AG09319 (cell line): ENCODE results near the gene TRERF1.

Source experiments
- DNase-seq: peaks from one replicate; pipeline ENCODE4 v3.0.0-alpha.2; 2010; ENCODE audit warnings: low read depth; ENCODE audit errors: extremely low read depth
- TF ChIP-seq, protein P1 (sequence below): IDR thresholded peaks from 2 replicates; pipeline ENCODE4 v1.5.1; 2011; ENCODE audit warnings: low read depth, mild to moderate bottlenecking, inconsistent platforms, low read length, moderate library complexity

Gene TRERF1

DNA sequence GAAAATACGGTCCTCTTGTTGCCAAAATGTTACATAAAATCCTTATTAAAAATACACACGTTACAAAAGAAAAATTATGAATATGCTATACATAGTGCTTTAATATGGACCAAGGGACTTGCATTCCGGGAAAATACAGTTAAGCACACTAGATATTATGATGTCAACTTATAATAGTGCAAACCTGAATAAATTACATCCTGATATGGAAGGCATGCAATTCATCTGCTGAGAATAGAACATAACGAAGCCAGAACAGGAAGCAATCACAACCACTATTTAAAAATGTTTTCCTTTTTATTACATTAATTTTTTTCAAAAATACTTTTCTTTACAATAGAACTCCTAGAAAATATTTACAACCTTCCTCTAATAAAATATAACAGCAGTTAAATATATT lies 226.3 kb downstream of the TRERF1 start:
- TF ChIP-seq, protein P1, sequence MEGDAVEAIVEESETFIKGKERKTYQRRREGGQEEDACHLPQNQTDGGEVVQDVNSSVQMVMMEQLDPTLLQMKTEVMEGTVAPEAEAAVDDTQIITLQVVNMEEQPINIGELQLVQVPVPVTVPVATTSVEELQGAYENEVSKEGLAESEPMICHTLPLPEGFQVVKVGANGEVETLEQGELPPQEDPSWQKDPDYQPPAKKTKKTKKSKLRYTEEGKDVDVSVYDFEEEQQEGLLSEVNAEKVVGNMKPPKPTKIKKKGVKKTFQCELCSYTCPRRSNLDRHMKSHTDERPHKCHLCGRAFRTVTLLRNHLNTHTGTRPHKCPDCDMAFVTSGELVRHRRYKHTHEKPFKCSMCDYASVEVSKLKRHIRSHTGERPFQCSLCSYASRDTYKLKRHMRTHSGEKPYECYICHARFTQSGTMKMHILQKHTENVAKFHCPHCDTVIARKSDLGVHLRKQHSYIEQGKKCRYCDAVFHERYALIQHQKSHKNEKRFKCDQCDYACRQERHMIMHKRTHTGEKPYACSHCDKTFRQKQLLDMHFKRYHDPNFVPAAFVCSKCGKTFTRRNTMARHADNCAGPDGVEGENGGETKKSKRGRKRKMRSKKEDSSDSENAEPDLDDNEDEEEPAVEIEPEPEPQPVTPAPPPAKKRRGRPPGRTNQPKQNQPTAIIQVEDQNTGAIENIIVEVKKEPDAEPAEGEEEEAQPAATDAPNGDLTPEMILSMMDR, result no peak
- no peak for DNase-seq

GRCh38 chr6:42225029-42225339 lies 226.7 kb downstream of the TRERF1 start:
- no peak for DNase-seq
- TF ChIP-seq, protein P1, result no peak

DNA sequence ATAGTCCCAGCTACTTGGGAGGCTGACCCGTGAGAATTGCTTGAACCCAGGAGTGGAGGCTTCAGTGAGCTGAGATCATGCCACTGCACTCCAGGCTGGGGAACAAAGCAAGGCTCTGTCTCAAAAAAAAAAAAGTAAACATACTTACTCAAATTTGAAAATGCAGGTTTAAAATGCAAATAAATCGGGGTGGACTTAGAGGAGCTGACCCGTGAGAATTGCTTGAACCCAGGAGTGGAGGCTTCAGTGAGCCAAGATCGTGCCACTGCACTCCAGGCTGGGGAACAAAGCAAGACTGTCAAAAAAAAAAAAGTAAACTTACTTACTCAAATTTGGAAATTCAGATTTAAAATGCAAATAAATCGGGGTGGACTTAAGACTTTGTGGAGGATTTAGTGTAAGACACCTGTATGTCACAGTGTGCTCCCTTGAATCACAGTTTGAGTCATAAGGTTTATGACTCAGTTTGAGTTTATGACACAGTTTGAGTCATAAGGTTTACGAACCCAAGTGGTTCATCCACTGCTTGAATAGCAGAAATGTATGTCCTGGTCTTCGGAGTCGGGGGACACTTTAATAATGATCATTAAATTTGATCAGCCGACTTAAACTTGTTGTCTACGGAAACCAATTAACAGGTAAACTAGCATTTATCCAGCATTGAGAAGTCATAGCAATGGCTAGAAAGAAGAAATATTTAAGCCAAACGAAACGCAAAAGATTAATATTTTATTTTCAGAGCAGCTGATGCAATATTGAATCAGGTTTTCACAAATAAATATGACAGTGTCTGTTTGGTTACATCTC lies 227.3 kb downstream of the TRERF1 start:
- TF ChIP-seq, protein P1, result no peak
- DNase-seq, result peak; percentile 8

DNA sequence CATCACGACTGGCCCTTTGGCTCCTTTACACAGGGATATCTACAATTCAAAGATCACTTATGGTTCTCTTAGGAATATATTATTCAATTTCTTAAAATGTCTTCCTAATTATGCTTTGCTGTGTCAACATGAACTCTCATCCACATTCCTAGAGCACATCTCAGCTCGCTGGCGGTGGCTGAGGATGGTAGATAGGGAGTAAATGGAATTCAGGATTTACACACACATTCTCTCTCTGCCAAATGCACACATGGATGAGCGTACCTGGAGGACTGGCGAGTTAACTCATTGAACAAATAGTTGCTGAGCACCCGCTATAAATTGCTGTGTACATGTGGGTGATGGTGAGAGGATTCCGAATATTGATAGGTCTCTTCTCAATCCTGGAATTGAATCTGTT lies 229.3 kb downstream of the TRERF1 start:
- no peak for DNase-seq
- TF ChIP-seq, protein P1, result no peak

- DNase-seq, result no peak
Measured at GRCh38 chr6:42221546-42221945, 230.2 kb downstream of the TRERF1 start.

GRCh38 chr6:42220807-42221206 lies 230.9 kb downstream of the TRERF1 start:
- TF ChIP-seq, protein P1, result no peak
- DNase-seq, result no peak

More at GRCh38 chr6:42221546-42221945, 230.2 kb downstream of the TRERF1 start:
- TF ChIP-seq, protein P1, result no peak

DNA sequence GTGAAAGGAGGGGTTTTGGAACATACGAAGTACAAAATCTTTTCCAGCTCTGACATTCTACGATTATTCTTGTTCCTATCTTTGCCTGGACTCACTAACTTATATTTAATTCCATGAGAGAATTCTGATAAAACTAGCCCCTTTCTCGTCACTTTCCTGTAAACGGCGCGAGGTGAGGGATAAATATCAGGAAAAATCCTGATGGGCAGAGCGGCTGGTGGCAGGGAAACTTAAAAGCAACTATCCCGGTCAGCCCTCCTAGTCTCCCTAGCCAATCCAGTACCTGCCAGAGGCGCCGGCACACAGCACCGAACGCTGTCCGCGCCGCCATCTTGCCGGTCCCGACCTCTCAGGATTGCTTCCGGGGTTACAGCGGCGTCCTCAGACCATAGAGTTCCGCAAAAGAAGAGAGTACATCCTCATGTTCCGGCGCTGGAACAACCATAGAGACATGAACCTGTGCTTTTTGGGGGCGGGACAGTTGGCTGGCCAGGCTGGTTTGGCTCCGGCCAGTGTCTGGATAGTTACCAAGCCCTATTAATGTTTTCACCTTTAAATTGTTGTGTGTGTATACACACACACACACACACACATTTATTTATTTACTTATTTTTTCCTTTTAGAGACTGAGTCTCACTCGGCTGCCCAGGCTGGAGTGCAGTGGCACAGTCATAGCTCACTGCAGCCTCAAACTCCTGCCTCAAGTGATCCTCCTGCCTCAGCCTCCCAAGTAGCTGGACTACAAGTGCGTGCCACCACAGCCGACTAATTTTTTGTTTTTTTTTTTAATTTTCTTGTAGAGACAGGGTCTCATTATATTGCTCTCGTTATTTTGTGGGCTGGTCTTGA lies 234.0 kb downstream of the TRERF1 start, which contains the start of gene MRPS10:
TSS of gene MRPS10 (minus strand) at position 343 of the 849 bp plus-strand sequence. CDS start at position 331, 12 bp downstream.
- DNase-seq, result peak; percentile 80
- TF ChIP-seq, protein P1, result no peak
